ENCODE measurements around the gene USP14.

Gene USP14

GRCh38 chr18:181711-182110, 23.4 kb downstream of the USP14 start:
- no peak for DNase-seq (ENCODE audit: low read depth)
- TF ChIP-seq CTCF (conservative IDR thresholded peaks at IDR 0.05; ENCODE audit: low read depth, low read length): no peak
- no peak overlapping the region for H3K4me3 ChIP-seq (ENCODE audit: low read length)

- TF ChIP-seq CTCF (conservative IDR thresholded peaks at IDR 0.05; ENCODE audit: low read depth, low read length): no peak
- DNase-seq (ENCODE audit: low read depth): no peak
- no peak overlapping the region for H3K4me3 ChIP-seq (ENCODE audit: low read length)
These were observed 25.4 kb downstream of the USP14 start for GRCh38 chr18:183769-184168.

GRCh38 chr18:189254-189653, 30.9 kb downstream of the USP14 start:
- H3K4me3 ChIP-seq (ENCODE audit: low read length): no peak overlapping the region
- TF ChIP-seq CTCF (conservative IDR thresholded peaks at IDR 0.05; ENCODE audit: low read depth, low read length): no peak
- DNase-seq (ENCODE audit: low read depth): no peak

GRCh38 chr18:191725-192124, 33.4 kb downstream of the USP14 start:
- H3K4me3 ChIP-seq (ENCODE audit: low read length): no peak overlapping the region
- DNase-seq (ENCODE audit: low read depth): no peak
- no peak for TF ChIP-seq CTCF (conservative IDR thresholded peaks at IDR 0.05; ENCODE audit: low read depth, low read length)

- no peak overlapping the region for H3K4me3 ChIP-seq (ENCODE audit: low read length)
- no peak for DNase-seq (ENCODE audit: low read depth)
- no peak for TF ChIP-seq CTCF (conservative IDR thresholded peaks at IDR 0.05; ENCODE audit: low read depth, low read length)
These were observed 34.4 kb downstream of the USP14 start for GRCh38 chr18:192801-193200.

- TF ChIP-seq CTCF (conservative IDR thresholded peaks at IDR 0.05; ENCODE audit: low read depth, low read length): no peak
- DNase-seq (ENCODE audit: low read depth): no peak
- no peak overlapping the region for H3K4me3 ChIP-seq (ENCODE audit: low read length)
These were observed 37.3 kb downstream of the USP14 start for GRCh38 chr18:195651-196050.

GRCh38 chr18:199214-199613, 40.9 kb downstream of the USP14 start:
- no peak overlapping the region for H3K4me3 ChIP-seq (ENCODE audit: low read length)
- no peak for DNase-seq (ENCODE audit: low read depth)

More at GRCh38 chr18:199214-199613, 40.9 kb downstream of the USP14 start:
- no peak for TF ChIP-seq CTCF (conservative IDR thresholded peaks at IDR 0.05; ENCODE audit: low read depth, low read length)
